ENCODE measurements around the gene ZGLP1. TPM values are rescaled to one million over a fixed set of nuclear protein-coding genes. Genes with fewer than 3 reads are reported as not detected.

The ZGLP1 gene
- total and polyA plus RNA-seq, 2 of the 13 experiments (the other 11 are each of a cell fraction or from before 2014, with no cell fraction given), result 2.4 to 3.0 TPM

DNA sequence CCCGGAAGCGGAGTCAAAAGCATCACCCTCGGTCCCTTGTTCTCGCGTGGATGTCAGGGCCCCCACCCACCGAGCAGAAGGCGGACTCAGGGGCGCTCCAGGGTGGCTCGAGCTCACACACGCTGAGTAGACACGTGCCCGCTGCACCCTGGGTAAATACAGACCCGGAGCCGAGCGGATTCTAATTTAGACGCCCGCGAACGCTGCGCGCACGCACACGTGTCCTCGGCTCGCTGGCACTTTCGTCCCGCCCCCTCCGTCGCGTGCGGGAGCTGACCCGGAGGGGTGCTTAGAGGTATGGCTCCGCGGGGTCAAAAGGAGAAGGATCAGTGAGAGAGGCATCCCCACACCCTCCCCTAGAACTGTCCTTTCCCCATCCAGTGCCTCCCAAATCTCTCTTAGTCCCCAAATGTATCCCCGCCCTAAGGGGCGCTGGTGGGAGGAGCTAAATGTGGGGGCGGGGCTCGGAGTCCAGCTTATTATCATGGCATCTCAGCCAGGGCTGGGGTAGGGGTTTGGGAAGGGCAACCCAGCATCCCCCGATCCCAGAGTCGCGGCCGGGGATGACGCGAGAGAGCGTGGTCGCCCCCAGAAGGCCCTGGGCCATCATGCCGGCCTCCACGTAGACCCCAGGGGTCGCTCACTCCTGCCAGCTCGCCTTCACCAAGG, 20.3 kb downstream of the ZGLP1 start (continued):
- TF ChIP-seq HOXA3 (CRISPR knock-in tag; IDR thresholded peaks at IDR 0.05) (peak; percentile 67; the same call in 1 of the 2 replicates), MXD4 (CRISPR knock-in tag; IDR thresholded peaks at IDR 0.05) (peak; percentile 67; the same call in 1 of the 2 replicates), ZNF235 (CRISPR knock-in tag; IDR thresholded peaks at IDR 0.05; ENCODE audit: borderline replicate concordance) (peak; percentile 26; the same call in 1 of the 2 replicates), ZNF605 (CRISPR knock-in tag; IDR thresholded peaks at IDR 0.05) (peak; percentile 80), ZIK1 (CRISPR knock-in tag; IDR thresholded peaks at IDR 0.05; ENCODE audit: borderline replicate concordance, low read depth) (peak; percentile 64; the same call in 1 of the 2 replicates), GLI4 (CRISPR knock-in tag; IDR thresholded peaks at IDR 0.05; ENCODE audit: borderline replicate concordance) (0 out of 2 replicates have a peak, but pooled peaks have one; percentile 68), ZNF7 (CRISPR knock-in tag; IDR thresholded peaks at IDR 0.05) (no peak), ZNF350 (CRISPR knock-in tag; IDR thresholded peaks at IDR 0.05; ENCODE audit: borderline replicate concordance, low read depth) (0 out of 2 replicates have a peak, but pooled peaks have one; percentile 53), ZNF777 (CRISPR knock-in tag; IDR thresholded peaks at IDR 0.05) (peak; percentile 84), MTF1 (CRISPR knock-in tag; IDR thresholded peaks at IDR 0.05) (0 out of 2 replicates have a peak, but pooled peaks have one; percentile 33), ZNF552 (CRISPR knock-in tag; IDR thresholded peaks at IDR 0.05; ENCODE audit: borderline replicate concordance) (no peak), ZNF616 (CRISPR knock-in tag; IDR thresholded peaks at IDR 0.05; ENCODE audit: low read depth) (peak; percentile 90), BHLHE40 (IDR thresholded peaks at IDR 0.05; ENCODE audit: low read length) (peak; percentile 75), ZSCAN25 (CRISPR knock-in tag; IDR thresholded peaks at IDR 0.05) (peak; percentile 47; the same call in 1 of the 2 replicates), ZNF225 (CRISPR knock-in tag; IDR thresholded peaks at IDR 0.05) (peak; percentile 54; the same call in 1 of the 2 replicates), TOE1 (CRISPR knock-in tag; IDR thresholded peaks at IDR 0.05) (0 out of 2 replicates have a peak, but pooled peaks have one; percentile 4), ARNTL (CRISPR knock-in tag; IDR thresholded peaks at IDR 0.05) (peak; percentile 73), ZNF143 (CRISPR knock-in tag; IDR thresholded peaks at IDR 0.05) (peak; percentile 39; the same call in 1 of the 2 replicates), NRL (CRISPR knock-in tag; IDR thresholded peaks at IDR 0.05; ENCODE audit: borderline replicate concordance) (peak; percentile 89)
- TF ChIP-seq, protein P1, sequence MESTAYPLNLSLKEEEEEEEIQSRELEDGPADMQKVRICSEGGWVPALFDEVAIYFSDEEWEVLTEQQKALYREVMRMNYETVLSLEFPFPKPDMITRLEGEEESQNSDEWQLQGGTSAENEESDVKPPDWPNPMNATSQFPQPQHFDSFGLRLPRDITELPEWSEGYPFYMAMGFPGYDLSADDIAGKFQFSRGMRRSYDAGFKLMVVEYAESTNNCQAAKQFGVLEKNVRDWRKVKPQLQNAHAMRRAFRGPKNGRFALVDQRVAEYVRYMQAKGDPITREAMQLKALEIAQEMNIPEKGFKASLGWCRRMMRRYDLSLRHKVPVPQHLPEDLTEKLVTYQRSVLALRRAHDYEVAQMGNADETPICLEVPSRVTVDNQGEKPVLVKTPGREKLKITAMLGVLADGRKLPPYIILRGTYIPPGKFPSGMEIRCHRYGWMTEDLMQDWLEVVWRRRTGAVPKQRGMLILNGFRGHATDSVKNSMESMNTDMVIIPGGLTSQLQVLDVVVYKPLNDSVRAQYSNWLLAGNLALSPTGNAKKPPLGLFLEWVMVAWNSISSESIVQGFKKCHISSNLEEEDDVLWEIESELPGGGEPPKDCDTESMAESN (CRISPR knock-in tag; conservative IDR thresholded peaks at IDR 0.05), result 0 out of 2 replicates have a peak, but pooled peaks have one; percentile 32
- TF ChIP-seq, protein P2, sequence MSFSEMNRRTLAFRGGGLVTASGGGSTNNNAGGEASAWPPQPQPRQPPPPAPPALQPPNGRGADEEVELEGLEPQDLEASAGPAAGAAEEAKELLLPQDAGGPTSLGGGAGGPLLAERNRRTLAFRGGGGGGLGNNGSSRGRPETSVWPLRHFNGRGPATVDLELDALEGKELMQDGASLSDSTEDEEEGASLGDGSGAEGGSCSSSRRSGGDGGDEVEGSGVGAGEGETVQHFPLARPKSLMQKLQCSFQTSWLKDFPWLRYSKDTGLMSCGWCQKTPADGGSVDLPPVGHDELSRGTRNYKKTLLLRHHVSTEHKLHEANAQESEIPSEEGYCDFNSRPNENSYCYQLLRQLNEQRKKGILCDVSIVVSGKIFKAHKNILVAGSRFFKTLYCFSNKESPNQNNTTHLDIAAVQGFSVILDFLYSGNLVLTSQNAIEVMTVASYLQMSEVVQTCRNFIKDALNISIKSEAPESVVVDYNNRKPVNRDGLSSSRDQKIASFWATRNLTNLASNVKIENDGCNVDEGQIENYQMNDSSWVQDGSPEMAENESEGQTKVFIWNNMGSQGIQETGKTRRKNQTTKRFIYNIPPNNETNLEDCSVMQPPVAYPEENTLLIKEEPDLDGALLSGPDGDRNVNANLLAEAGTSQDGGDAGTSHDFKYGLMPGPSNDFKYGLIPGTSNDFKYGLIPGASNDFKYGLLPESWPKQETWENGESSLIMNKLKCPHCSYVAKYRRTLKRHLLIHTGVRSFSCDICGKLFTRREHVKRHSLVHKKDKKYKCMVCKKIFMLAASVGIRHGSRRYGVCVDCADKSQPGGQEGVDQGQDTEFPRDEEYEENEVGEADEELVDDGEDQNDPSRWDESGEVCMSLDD (CRISPR knock-in tag; IDR thresholded peaks at IDR 0.05; ENCODE audit: borderline replicate concordance), result peak; percentile 27; the same call in 1 of the 2 replicates
- TF ChIP-seq, protein P3, sequence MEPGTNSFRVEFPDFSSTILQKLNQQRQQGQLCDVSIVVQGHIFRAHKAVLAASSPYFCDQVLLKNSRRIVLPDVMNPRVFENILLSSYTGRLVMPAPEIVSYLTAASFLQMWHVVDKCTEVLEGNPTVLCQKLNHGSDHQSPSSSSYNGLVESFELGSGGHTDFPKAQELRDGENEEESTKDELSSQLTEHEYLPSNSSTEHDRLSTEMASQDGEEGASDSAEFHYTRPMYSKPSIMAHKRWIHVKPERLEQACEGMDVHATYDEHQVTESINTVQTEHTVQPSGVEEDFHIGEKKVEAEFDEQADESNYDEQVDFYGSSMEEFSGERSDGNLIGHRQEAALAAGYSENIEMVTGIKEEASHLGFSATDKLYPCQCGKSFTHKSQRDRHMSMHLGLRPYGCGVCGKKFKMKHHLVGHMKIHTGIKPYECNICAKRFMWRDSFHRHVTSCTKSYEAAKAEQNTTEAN (CRISPR knock-in tag; conservative IDR thresholded peaks at IDR 0.05), result peak; percentile 43; the same call in 1 of the 2 replicates
- TF ChIP-seq, protein P4, sequence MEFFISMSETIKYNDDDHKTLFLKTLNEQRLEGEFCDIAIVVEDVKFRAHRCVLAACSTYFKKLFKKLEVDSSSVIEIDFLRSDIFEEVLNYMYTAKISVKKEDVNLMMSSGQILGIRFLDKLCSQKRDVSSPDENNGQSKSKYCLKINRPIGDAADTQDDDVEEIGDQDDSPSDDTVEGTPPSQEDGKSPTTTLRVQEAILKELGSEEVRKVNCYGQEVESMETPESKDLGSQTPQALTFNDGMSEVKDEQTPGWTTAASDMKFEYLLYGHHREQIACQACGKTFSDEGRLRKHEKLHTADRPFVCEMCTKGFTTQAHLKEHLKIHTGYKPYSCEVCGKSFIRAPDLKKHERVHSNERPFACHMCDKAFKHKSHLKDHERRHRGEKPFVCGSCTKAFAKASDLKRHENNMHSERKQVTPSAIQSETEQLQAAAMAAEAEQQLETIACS (CRISPR knock-in tag; IDR thresholded peaks at IDR 0.05), result peak; percentile 47

Measured in HepG2 (cell line).